ENCODE measurements around the gene RAPGEF3.

DNA sequence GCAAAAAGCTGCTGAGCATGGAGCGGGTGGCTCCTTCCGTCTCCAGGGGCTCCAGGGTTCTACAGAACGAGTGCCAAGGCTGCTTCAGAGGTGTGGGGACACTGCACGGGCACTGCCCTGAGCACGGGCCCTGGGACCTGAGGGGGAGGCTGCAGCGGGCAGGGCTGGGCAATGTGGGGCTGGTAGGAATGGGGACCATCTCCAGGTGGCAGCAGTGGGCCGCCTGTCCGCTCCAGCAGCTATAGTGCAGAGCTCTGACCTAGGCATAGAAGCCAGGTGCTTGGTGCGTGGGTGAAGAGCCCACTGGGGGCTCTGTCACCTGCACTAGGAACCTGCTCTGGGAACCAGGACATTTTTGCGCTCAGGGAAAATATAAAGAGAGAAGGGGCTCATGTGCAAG lies 38.8 kb upstream of the RAPGEF3 start:
- no peak for TF ChIP-seq ZBTB1 (CRISPR knock-in tag; IDR thresholded peaks at IDR 0.05; ENCODE audit: borderline replicate concordance)
- TF ChIP-seq ZSCAN29 (CRISPR knock-in tag; conservative IDR thresholded peaks at IDR 0.05): no peak
- no peak for TF ChIP-seq ZNF777 (CRISPR knock-in tag; IDR thresholded peaks at IDR 0.05)
- TF ChIP-seq ATF7 (IDR thresholded peaks at IDR 0.05): no peak
- TF ChIP-seq ATF7 (CRISPR knock-in tag; IDR thresholded peaks at IDR 0.05): no peak
- TF ChIP-seq MTA1 (CRISPR knock-in tag; IDR thresholded peaks at IDR 0.05; ENCODE audit: borderline replicate concordance): no peak
- TF ChIP-seq GABPA (IDR thresholded peaks at IDR 0.05; ENCODE audit: low read depth, low read length): no peak
- no peak for TF ChIP-seq GABPA (CRISPR knock-in tag; IDR thresholded peaks at IDR 0.05; ENCODE audit: low read depth)
- no peak for TF ChIP-seq MYC (CRISPR knock-in tag; IDR thresholded peaks at IDR 0.05; ENCODE audit: borderline replicate concordance)
- TF ChIP-seq ZNF660 (CRISPR knock-in tag; IDR thresholded peaks at IDR 0.05; ENCODE audit: borderline replicate concordance, low read depth): no peak
- TF ChIP-seq MAX (IDR thresholded peaks at IDR 0.05): no peak
- TF ChIP-seq, protein P1, sequence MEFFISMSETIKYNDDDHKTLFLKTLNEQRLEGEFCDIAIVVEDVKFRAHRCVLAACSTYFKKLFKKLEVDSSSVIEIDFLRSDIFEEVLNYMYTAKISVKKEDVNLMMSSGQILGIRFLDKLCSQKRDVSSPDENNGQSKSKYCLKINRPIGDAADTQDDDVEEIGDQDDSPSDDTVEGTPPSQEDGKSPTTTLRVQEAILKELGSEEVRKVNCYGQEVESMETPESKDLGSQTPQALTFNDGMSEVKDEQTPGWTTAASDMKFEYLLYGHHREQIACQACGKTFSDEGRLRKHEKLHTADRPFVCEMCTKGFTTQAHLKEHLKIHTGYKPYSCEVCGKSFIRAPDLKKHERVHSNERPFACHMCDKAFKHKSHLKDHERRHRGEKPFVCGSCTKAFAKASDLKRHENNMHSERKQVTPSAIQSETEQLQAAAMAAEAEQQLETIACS (CRISPR knock-in tag; IDR thresholded peaks at IDR 0.05): no peak
- TF ChIP-seq NBN (conservative IDR thresholded peaks at IDR 0.05): no peak
